Measurements from ENCODE around the gene ANGPTL8.

DNA sequence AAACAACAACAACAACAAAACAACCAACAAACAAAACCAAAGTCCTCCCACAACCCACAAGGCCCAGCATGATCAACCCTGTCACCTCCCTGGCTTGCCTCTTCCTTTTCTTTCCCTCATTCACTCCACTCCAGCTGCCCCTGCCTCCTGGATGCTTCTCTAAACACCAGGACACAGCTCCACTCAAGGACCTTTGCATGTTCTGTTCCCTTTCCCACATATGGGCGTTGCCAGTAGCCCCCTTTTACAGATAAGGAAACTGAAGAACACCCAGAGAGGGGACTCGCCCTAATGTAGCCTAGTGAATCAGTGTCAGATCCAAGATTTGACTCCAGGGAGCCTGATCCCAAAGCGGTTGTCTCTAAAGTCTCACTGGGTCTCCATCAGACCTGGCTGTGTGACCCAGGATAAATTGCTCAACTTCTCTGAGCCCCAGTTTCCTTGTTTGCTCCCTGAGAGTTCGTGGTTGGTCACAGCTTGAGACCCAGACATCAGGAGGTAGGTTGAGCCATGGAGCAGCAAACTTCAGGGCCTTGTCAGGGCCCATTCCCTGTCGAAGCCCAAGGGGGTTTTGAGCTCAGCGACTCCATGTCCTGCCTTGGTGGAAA lies 25.9 kb downstream of the ANGPTL8 start:
- TF ChIP-seq, protein P1, sequence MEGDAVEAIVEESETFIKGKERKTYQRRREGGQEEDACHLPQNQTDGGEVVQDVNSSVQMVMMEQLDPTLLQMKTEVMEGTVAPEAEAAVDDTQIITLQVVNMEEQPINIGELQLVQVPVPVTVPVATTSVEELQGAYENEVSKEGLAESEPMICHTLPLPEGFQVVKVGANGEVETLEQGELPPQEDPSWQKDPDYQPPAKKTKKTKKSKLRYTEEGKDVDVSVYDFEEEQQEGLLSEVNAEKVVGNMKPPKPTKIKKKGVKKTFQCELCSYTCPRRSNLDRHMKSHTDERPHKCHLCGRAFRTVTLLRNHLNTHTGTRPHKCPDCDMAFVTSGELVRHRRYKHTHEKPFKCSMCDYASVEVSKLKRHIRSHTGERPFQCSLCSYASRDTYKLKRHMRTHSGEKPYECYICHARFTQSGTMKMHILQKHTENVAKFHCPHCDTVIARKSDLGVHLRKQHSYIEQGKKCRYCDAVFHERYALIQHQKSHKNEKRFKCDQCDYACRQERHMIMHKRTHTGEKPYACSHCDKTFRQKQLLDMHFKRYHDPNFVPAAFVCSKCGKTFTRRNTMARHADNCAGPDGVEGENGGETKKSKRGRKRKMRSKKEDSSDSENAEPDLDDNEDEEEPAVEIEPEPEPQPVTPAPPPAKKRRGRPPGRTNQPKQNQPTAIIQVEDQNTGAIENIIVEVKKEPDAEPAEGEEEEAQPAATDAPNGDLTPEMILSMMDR (IDR thresholded peaks at IDR 0.05 in 8 of 11, conservative IDR thresholded peaks at IDR 0.05 in 3 of 11), result no peak
- TF ChIP-seq POLR2A (IDR thresholded peaks at IDR 0.05), result no peak
